Endothelial cell of umbilical vein (primary cell): ENCODE measurements around the gene ZNF827. TPM values are rescaled to one million over a fixed set of nuclear protein-coding genes. Genes with fewer than 3 reads are reported as not detected.

Source experiments
- BruUV-seq: library from RNA; stranded (reverse); fragments of 400-500 nt; replicated peaks from 2 replicates; lab custom pipeline; 2021; lab: Mats Ljungman, UMichigan
- CTCF ChIA-PET: fragments of 300-600, 350-600 bp; sonication (Branson Sonifier 250); formaldehyde crosslinking; loops from one replicate; lab custom pipeline; 2021; ENCODE audit warnings: antibody characterized with exemption, inconsistent platforms; lab: Charles Lee
- POLR2A ChIA-PET: fragments of 300-600, 350-600 bp; sonication (Branson Sonifier 250); formaldehyde crosslinking; loops from one replicate; lab custom pipeline; 2021; ENCODE audit warnings: antibody characterized with exemption, inconsistent platforms; lab: Charles Lee
- DNase-seq: peaks from one replicate; pipeline ENCODE4 v3.0.0-alpha.2; 2011; ENCODE audit warnings: low read depth, low spot score
- FAIRE-seq: peaks from 2 replicates; lab custom pipeline; 2011; peaks lifted over from hg19 to GRCh38; lab: Jason Lieb, UNC
- H2AFZ ChIP-seq: 2 replicates; pipeline ENCODE4 v1.6.0; 2012; ENCODE audit warnings: low read depth, low read length, control low read depth, inconsistent platforms
- H3K27ac ChIP-seq: 2 replicates; pipeline ENCODE4 v1.5.1; 2011; ENCODE audit warnings: low read depth, mild to moderate bottlenecking, control low read depth, low read length, moderate library complexity; ENCODE audit not compliant: insufficient read depth
- H3K27me3 ChIP-seq, 2 experiments: 2 replicates each; pipeline versions ENCODE4 v1.6.0 to v1.6.1; 2011; ENCODE audit warnings: low read length in 2 of 2, mixed read lengths in 1 of 2; ENCODE audit not compliant: control insufficient read depth in 2 of 2, insufficient read depth in 2 of 2
- H3K36me3 ChIP-seq, 2 experiments: 2 replicates in 1 of 2; 3 replicates in 1 of 2; pipeline ENCODE4 v1.5.1; 2011; ENCODE audit warnings: low read length in 2 of 2, mild to moderate bottlenecking in 1 of 2, moderate library complexity in 1 of 2; ENCODE audit not compliant: control insufficient read depth in 2 of 2, insufficient read depth in 2 of 2; ENCODE audit errors: extremely low read depth in 1 of 2
- H3K4me1 ChIP-seq: 3 replicates; pipeline ENCODE4 v1.5.1; 2011; ENCODE audit warnings: mild to moderate bottlenecking, low read length; ENCODE audit not compliant: control insufficient read depth, insufficient read depth; ENCODE audit errors: extremely low read depth
- H3K4me2 ChIP-seq: 2 replicates; pipeline ENCODE4 v1.6.1; 2011; ENCODE audit warnings: low read length, control low read depth, mixed read lengths; ENCODE audit not compliant: insufficient read depth
- H3K4me3 ChIP-seq, 3 experiments: fragments of 200-600 bp in 1 of 3; sonication (generic), shearing (Covaris generic) in 1 of 3; replicated peaks in 1 of 3; 2 replicates each; pipeline ENCODE4 v1.5.1; 2011 to 2016; ENCODE audit warnings: control low read depth in 3 of 3, low read length in 3 of 3, mild to moderate bottlenecking in 2 of 3, inconsistent platforms in 1 of 3, low read depth in 1 of 3, moderate library complexity in 1 of 3; ENCODE audit not compliant: insufficient read depth in 1 of 3
- H3K79me2 ChIP-seq: 2 replicates; pipeline ENCODE4 v1.6.0; 2012; ENCODE audit warnings: low read length, inconsistent platforms; ENCODE audit not compliant: control insufficient read depth, insufficient read depth
- H3K9ac ChIP-seq: replicated peaks from 2 replicates; pipeline ENCODE3; 2011; ENCODE audit warnings: low read length, control low read depth; ENCODE audit not compliant: insufficient read depth; ENCODE audit errors: extremely low read depth
- H3K9me1 ChIP-seq: replicated peaks from 3 replicates; pipeline ENCODE4 v1.6.0; 2011; ENCODE audit warnings: mild to moderate bottlenecking, low read length; ENCODE audit not compliant: control insufficient read depth, insufficient read depth; ENCODE audit errors: extremely low read depth
- H3K9me3 ChIP-seq: replicated peaks from 2 replicates; pipeline ENCODE4 v1.5.1; 2012; ENCODE audit warnings: low read length, inconsistent platforms; ENCODE audit not compliant: control insufficient read depth, insufficient read depth
- H4K20me1 ChIP-seq: replicated peaks from 2 replicates; pipeline ENCODE3; 2011; ENCODE audit warnings: mild to moderate bottlenecking, low read length; ENCODE audit not compliant: control insufficient read depth, insufficient read depth; ENCODE audit errors: extremely low read depth
- EZH2 ChIP-seq: IDR thresholded peaks from 2 replicates; pipeline ENCODE4 v1.6.1; 2012; ENCODE audit warnings: borderline replicate concordance, low read depth, mild to moderate bottlenecking, moderate library complexity, low read length, inconsistent platforms; ENCODE audit not compliant: severe bottlenecking
- FOS ChIP-seq: IDR thresholded peaks from 2 replicates; pipeline ENCODE4 v1.6.1; 2011; ENCODE audit warnings: mild to moderate bottlenecking, low read length, moderate library complexity, borderline replicate concordance; ENCODE audit not compliant: insufficient read depth
- GATA2 ChIP-seq: IDR thresholded peaks from 2 replicates; pipeline ENCODE4 v1.7.0; 2011; ENCODE audit warnings: low read depth, mild to moderate bottlenecking, moderate library complexity, mixed read lengths, low read length; ENCODE audit not compliant: insufficient read length, insufficient read depth
- JUN ChIP-seq: IDR thresholded peaks from 2 replicates; pipeline ENCODE4 v1.6.1; 2011; ENCODE audit warnings: borderline replicate concordance, low read depth; ENCODE audit not compliant: insufficient read length, insufficient read depth
- MYC ChIP-seq: IDR thresholded peaks from one replicate; pipeline ENCODE4 v1.6.1; 2011; ENCODE audit warnings: mild to moderate bottlenecking, low read depth, low read length
- POLR2A ChIP-seq: IDR thresholded peaks from 2 replicates; pipeline ENCODE4 v1.6.1; 2012; ENCODE audit warnings: low read depth, mild to moderate bottlenecking, control low read depth, low read length
- POLR2AphosphoS5 ChIP-seq: IDR thresholded peaks from 2 replicates; pipeline ENCODE4 v1.6.1; 2012; ENCODE audit warnings: low read depth, mild to moderate bottlenecking, control low read depth, low read length, moderate library complexity; ENCODE audit not compliant: insufficient read depth
- dilution Hi-C: fragments of 300-500 bp; cut with MboI; formaldehyde crosslinking; loops from one replicate; pipeline ENCODE4 v1.15.0; 2019; ENCODE audit warnings: low sequenced_read_pairs; ENCODE audit not compliant: extremely low pct_ligation_motif_present
- intact Hi-C: fragments of 100-400 bp; cut with micrococcal nuclease; formaldehyde crosslinking; loops from one replicate; pipeline ENCODE4 v1.10.0; 2022
- polyA plus RNA-seq, 4 experiments: library from polyadenylated mRNA; depleted of rRNA in 3 of 4; stranded (reverse) in 3 of 4; unstranded in 1 of 4; fragments of >200 nt; gene quantifications; 2 replicates each; pipeline versions ENCODE4 v1.2.1 to v1.2.3, GENCODE V29; 2011 to 2012; ENCODE audit warnings: missing spikeins in 1 of 4
- total RNA-seq: library from RNA; stranded (reverse); gene quantifications from 2 replicates; pipeline ENCODE4 v1.2.3, GENCODE V29; 2021
- TF ChIP-seq, protein P1 (sequence below): IDR thresholded peaks from 2 replicates; pipeline ENCODE4 v1.6.1; 2011; ENCODE audit not compliant: insufficient read depth, insufficient read length
- TF ChIP-seq, protein P2 (sequence below), 2 donors: IDR thresholded peaks; 1 replicate in 1 of 2; 2 replicates in 1 of 2; pipeline ENCODE4 v1.5.1; 2011; ENCODE audit warnings: low read length in 2 of 2, mild to moderate bottlenecking in 2 of 2, moderate library complexity in 2 of 2, control low read depth in 1 of 2, inconsistent platforms in 1 of 2, low read depth in 1 of 2; ENCODE audit not compliant: insufficient read depth in 1 of 2; ENCODE audit errors: extremely low read depth in 1 of 2

ZNF827 gene
- total and polyA plus RNA-seq, 2 donors (not counting 3 experiments of a cell fraction or from before 2014, with no cell fraction given): 16.9 to 23.7 TPM

DNA sequence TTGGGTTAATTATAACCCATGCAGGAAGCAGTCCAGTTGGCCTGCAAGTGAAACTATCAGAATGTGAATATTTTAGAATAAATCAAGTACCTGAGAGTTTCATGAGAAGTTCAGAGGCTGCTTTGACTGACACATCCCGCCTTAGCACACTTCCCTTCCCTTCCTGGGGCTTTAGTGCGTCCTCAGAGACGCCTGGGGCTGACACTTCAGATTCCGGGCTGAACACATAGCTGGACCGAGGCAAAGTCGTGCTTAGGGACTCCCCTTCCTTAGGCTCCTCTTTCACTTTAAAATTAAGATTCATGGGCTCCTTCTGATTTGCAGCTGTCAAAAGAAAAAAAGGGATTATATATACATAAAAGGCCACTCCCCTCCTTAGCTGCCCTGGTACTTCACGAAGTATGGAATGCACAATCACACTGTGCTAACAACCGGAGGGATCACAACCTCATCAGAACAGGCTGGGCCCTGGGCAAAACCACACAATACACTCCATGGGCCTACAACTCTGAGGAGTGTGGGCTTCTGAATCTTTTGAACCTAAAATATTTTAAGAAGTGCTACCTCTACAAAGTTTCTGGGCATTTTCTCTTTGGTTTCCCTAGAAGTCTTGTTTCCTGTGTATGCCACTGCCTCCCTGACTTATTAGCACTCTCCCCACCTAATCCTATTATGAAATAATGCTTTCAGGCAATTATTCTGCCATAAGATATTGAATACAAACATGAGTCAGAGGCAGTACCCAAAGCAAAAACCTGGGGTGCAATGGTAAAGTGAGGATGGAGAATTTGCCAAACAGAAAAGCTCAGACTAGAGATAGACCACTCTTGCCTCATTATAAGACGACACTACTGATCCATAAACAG is 68.2 kb downstream of the ZNF827 start:
- CTCF ChIA-PET: no interaction called here

More for the DNA sequence above, 68.2 kb downstream of the ZNF827 start:
- Histone ChIP-seq H3K27ac (no peak overlapping the region), H3K79me2 (no peaks in the 10 kb centered on the region), H3K9me1 (no peaks in the 10 kb centered on the region), H3K9ac (no peak overlapping the region), H2AFZ (no peak overlapping the region), H3K4me1 (peaks cover 6% of the 10 kb centered on the region), H3K4me3 (no peak overlapping the region), H3K36me3 (peaks cover 0 to 2% of the 10 kb centered on the region in 2 experiments), H4K20me1 (no peaks in the 10 kb centered on the region), H3K27me3 (no peaks in the 10 kb centered on the region), H3K4me2 (no peak overlapping the region), H3K9me3 (no peaks in the 10 kb centered on the region)
- intact Hi-C loops (no loop called here), dilution Hi-C loops (no loop called here)
- POLR2A ChIA-PET: no interaction called here
- no peak for DNase-seq
- no peak for TF ChIP-seq EZH2
- no peak for TF ChIP-seq POLR2A
- TF ChIP-seq FOS: no peak
- TF ChIP-seq MYC: no peak
- TF ChIP-seq GATA2: no peak
- TF ChIP-seq, protein P1, sequence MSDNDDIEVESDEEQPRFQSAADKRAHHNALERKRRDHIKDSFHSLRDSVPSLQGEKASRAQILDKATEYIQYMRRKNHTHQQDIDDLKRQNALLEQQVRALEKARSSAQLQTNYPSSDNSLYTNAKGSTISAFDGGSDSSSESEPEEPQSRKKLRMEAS: no peak
- TF ChIP-seq, protein P2, sequence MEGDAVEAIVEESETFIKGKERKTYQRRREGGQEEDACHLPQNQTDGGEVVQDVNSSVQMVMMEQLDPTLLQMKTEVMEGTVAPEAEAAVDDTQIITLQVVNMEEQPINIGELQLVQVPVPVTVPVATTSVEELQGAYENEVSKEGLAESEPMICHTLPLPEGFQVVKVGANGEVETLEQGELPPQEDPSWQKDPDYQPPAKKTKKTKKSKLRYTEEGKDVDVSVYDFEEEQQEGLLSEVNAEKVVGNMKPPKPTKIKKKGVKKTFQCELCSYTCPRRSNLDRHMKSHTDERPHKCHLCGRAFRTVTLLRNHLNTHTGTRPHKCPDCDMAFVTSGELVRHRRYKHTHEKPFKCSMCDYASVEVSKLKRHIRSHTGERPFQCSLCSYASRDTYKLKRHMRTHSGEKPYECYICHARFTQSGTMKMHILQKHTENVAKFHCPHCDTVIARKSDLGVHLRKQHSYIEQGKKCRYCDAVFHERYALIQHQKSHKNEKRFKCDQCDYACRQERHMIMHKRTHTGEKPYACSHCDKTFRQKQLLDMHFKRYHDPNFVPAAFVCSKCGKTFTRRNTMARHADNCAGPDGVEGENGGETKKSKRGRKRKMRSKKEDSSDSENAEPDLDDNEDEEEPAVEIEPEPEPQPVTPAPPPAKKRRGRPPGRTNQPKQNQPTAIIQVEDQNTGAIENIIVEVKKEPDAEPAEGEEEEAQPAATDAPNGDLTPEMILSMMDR (IDR thresholded peaks at IDR 0.05; ENCODE audit: extremely low read depth in 1 of 2, insufficient read depth in 1 of 2, low read depth in 1 of 2, low read length in 2 of 2): no peak
- TF ChIP-seq JUN: no peak
- no peak for TF ChIP-seq POLR2AphosphoS5
- BruUV-seq: no TSS peak
- no peak for FAIRE-seq
